GM21529 (cell line): ENCODE data around the gene SH3D21.

Experiments used
- ATAC-seq: cut with Tn5 transposase; IDR thresholded peaks from one replicate; pipeline ENCODE4 v1.9.1; 2021; ENCODE audit not compliant: unreplicated experiment

Gene SH3D21

DNA sequence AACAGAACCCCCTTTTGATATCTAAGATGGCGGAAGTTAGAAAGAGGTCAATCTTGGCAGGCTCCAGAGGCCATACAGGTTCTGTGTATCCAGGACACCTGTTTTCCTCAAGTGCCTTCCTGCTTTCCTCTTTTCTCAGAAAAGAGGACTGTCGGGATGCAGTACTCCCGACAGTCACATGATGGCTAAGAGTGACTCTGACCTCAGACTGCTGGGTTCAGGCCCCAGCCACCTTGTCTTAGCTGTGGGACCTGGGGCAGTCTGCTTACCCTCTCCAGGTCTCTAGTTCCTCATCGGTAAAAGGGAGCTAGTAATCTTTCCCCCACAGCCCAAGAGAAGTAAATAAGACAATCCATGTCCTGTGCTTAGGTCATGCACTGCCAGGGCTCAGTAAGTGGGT lies 49.6 kb downstream of the SH3D21 start:
- ATAC-seq: no peak

DNA sequence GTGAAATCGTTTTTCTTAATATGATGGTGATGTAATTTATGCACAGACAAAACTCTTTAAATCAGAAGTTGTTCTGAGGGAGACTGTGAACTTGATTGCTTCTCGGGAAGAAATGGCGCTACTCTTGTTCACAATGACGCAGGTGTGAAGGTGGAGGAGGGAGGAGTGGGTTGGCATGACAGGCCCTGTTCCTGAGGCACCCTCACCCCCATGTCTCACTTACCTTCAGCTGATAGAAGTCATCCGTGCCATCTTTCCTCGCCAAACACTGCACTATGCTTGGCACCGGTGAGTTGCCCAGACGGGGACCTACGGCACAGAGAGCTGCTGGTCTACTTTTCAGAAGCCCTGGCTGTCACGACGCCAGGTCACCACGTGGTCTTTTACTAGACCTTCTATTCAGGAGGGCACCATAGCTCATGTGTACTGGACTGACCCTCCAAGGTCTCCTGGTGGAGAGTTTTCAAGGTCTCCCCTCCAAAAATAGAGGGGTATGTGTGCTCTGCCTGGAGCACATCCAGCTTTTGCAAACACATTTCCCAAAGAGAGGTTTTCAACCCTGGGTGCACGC lies 52.4 kb downstream of the SH3D21 start:
- no peak for ATAC-seq

DNA sequence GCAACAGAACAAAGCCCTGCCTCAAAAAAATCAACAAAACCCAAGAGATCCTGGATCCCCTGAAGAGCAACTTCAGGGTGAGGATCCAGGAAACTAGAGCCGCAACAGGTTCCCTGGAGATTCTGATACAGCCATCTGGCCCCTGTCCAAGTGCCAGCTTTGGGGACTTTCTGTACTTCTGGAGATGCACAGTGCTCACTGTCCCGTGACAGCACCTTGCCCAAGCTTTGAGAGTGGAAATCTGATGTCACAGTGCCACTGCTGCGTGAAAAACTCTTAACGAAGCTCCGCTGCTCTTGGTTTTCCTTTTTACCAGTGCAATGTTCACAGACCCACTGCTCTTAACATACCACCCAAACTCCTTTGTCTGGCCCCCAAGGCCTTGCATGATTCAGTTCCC lies 53.2 kb downstream of the SH3D21 start:
- no peak for ATAC-seq

DNA sequence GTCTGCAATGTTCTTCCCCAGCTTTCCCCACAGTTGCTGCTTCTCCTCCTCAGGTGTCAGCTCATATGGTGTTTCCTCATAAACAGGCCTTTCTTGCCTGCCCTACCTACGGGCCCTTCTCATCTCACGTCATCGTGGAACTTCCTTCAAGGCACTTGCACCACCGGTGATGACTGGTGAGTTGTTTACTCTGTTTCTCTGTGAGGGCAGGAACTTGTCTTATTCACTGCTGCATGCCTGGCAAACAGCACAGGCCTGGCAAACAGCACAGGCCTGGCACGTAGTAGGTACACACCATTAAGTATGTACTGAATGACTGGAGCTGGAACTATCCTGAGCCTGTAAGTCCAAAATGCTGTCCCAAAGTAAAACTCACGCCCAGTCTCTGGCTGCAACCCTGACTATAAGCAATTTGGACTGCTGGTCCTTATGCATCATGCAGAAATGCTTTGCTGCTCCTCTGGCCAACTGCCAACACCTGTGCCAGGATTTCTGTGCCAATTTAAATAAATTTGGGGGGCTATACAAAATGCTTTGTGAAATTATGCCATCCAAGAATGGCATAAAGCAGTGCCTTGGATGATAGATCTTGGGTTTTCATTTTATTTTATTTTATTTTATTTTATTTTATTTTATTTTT lies 53.9 kb downstream of the SH3D21 start:
- ATAC-seq: no peak

DNA sequence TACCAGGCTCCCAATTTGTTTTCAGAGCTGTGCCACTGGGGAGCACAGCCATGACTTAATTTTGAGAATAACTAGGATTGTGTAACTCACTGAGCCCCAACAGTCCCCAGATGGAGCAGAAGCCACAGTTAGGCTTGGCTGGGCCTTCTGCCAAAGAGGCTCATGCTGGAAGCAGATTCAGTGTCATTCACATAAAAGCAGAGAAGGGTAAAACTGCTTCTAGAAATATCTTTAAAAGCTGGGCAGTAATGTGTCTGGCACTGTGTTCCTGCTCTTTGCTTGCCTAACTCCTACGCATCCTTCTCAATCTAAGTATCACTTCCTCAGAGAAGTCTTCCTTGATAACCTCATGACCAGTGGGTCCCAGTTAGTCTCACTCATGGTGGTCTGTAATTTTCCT lies 59.2 kb downstream of the SH3D21 start:
- no peak for ATAC-seq

DNA sequence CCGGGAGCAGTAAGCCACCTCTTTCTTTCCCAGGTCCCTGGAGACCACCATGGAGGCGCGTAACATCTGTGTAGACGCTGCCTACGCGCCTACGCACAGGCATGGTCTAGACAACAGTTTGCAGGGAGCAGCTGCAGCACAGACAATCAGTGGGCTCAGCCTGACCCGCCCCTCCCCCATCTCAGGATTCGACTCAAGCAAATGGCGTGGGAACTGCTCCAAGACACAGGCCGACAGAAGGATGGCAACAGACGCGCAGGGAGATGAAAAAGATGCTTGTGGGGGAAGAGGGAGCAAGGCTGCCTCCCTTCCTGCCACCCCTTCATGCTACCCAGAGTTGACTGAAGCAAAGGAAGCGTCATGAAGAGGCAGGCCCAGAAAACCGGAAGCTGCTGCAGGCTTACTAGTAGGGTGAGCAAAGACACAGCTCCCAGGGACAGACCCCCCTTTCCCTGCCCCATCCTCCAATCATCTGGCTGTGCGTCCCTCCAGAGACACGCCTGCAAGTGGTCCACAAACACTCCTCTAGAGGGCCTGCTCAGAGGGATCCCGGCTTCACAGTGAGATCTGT lies 60.0 kb downstream of the SH3D21 start:
- ATAC-seq: no peak

DNA sequence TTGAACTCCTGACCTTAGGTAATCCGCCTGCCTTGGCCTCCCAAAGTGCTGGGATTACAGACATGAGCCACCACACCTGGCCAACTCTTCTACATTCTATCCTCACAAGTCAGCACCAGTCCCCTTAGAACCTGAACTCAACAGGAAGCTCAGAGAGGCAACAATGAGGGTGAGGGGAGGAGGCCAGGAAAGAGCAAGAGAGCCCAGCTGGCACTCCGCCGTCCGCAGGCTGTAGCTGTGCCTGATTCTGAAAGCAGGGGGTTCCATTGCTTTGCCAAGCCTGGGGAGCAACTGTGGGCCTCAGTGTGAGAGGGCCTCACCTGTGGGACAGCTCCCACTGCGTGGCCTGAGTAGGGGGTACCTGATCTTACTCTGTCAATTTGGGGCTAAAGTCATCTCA lies 60.9 kb downstream of the SH3D21 start:
- no peak for ATAC-seq

DNA sequence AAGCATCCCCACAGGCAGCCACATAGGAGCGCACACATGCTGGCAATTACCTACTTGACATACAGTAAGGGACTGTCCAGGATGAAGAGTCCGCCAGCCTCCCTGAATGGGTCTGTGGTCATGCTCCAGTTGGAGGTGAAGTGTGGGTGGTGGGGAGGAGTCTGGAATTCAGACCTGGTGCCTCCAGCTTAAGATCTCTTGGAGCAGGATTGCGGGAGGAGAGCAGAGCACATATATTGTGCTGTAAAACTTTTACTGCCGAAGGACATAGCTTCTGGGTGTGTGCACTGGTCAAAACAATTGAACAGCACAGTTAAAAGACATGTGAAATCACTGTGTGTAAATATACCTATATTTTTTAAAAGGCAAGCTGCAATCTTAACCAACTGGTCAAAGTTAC lies 61.6 kb downstream of the SH3D21 start:
- ATAC-seq: no peak

DNA sequence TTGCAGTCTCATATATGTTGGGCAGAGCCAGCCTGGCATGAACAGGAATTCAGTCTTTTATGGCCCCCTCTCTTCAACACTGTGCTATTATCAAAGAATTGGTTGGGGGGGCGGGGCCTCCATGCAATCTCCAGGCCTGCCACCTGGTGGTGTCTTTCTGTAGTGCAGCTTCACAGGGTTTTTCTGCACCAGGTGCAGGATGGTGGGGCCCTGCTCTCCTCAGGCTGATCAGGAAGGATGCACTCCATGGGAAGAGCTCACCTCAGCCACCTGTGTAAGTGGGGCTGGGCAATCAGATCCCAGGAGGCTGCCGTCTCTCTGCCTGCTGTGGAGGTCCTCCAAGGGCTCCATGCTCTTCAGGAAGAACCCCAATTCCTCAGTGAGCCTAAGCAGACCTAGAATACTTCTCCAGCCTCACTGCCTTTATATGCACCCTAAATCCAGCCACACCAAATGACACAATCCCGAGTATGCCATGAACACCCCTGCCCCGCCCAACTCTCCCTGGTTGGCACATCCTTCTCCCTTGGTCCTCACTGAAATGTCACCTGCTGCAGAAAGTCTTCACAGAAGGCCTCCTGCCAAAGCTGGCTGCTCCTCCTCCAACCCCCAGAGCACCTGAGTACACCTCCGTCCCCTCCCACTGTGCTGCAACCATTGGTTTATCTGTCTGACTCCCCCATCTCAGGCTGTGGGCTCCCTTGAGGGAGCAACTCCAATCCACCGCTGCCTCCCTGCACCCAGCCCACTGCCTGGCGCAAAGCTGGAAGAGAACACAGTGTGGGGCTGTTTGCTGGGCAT lies 63.1 kb downstream of the SH3D21 start:
- peak; percentile 35 for ATAC-seq
